ENCODE measurements around the gene MCM7. TPM values are rescaled to one million over a fixed set of nuclear protein-coding genes. Genes with fewer than 3 reads are reported as not detected.

MCM7 gene
- total and polyA plus RNA-seq, 2 of the 13 experiments (the other 11 are each of a cell fraction or from before 2014, with no cell fraction given) = 84.5 to 214 TPM

- TF ChIP-seq SRF (IDR thresholded peaks at IDR 0.05; ENCODE audit: low read depth, low read length) (no peak), ZNF451 (CRISPR knock-in tag; IDR thresholded peaks at IDR 0.05) (no peak), SRY (CRISPR knock-in tag; IDR thresholded peaks at IDR 0.05) (no peak), FIP1L1 (IDR thresholded peaks at IDR 0.05; ENCODE audit: borderline replicate concordance, insufficient read depth, low read depth, low read length) (no peak), LCORL (IDR thresholded peaks at IDR 0.05) (no peak), LCORL (CRISPR knock-in tag; IDR thresholded peaks at IDR 0.05) (no peak), TCF12 (IDR thresholded peaks at IDR 0.05) (no peak), TCF12 (CRISPR knock-in tag; IDR thresholded peaks at IDR 0.05) (no peak), KDM2A (CRISPR knock-in tag; IDR thresholded peaks at IDR 0.05; ENCODE audit: borderline replicate concordance, low read depth) (peak; percentile 59; the same call in 1 of the 2 replicates), ZNF709 (CRISPR knock-in tag; IDR thresholded peaks at IDR 0.05) (no peak), ZNF775 (CRISPR knock-in tag; IDR thresholded peaks at IDR 0.05; ENCODE audit: borderline replicate concordance) (no peak), MAX (IDR thresholded peaks at IDR 0.05) (peak; percentile 92), ZNF607 (CRISPR knock-in tag; IDR thresholded peaks at IDR 0.05; ENCODE audit: borderline replicate concordance) (no peak), ZFP90 (CRISPR knock-in tag; IDR thresholded peaks at IDR 0.05; ENCODE audit: borderline replicate concordance) (no peak), AFF4 (CRISPR knock-in tag; IDR thresholded peaks at IDR 0.05) (no peak), FLYWCH1 (CRISPR knock-in tag; IDR thresholded peaks at IDR 0.05) (no peak), RAD51 (IDR thresholded peaks at IDR 0.05; ENCODE audit: borderline replicate concordance) (no peak), ATAD3A (CRISPR knock-in tag; IDR thresholded peaks at IDR 0.05) (no peak), ZNF747 (CRISPR knock-in tag; IDR thresholded peaks at IDR 0.05; ENCODE audit: borderline replicate concordance) (no peak), ZNF780A (CRISPR knock-in tag; IDR thresholded peaks at IDR 0.05) (no peak), ZMYM3 (CRISPR knock-in tag; IDR thresholded peaks at IDR 0.05) (peak; percentile 42), HOXA9 (CRISPR knock-in tag; IDR thresholded peaks at IDR 0.05; ENCODE audit: borderline replicate concordance) (no peak; the same call in 1 of the 2 replicates), ZNF749 (CRISPR knock-in tag; IDR thresholded peaks at IDR 0.05; ENCODE audit: borderline replicate concordance) (no peak), GMEB1 (CRISPR knock-in tag; IDR thresholded peaks at IDR 0.05; ENCODE audit: borderline replicate concordance) (no peak)
Measured at GRCh38 chr7:100122067-100122466, 20.9 kb upstream of the MCM7 start (continued).

Data from HepG2 (cell line).